Non-pigmented ciliary epithelial cell (primary cell): Measurements from ENCODE around the gene SPATA9.

Experiments
- DNase-seq: peaks from one replicate; pipeline ENCODE4 v3.0.0-alpha.2; 2010; ENCODE audit warnings: low read depth

SPATA9 gene

DNA sequence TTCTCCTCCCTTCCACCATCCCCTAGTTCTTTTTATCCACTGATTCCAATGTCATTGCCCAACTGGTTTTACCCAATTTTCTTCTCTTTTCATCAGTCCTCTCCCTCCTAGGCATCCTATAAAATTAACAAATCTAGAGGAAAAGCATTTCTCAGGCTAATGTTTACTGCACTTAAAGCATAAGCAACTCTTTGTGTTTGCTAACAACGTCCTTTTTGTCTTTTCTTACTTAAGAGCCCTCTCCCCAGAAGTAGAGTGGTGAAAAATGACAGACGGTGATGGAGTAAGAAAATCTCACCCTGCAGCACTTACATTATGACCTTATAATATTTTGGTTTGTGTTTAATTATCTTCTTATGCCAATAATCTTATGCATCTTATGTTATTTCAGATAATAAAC is 1.6 kb upstream of the SPATA9 start:
- DNase-seq: no peak

DNA sequence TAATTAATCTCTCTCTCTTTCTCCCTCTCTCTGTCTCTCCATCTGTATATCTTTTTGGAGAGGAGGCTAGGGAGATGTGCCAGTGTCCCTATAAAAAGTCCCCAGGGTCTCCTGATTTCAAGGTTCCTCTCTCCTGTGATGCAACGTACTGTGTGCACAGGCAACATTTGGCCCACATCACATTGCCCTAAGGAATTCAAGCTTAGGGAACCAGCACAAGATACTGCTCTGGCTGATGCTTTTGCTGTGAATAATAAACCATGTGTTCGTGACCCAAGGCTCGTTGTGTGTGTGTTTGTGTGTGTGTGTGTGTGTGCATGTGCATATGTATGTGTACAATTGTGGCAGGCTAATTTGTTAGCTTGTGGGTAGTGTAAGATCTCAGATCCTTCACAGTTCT is 9.7 kb downstream of the SPATA9 start:
- DNase-seq: no peak

DNA sequence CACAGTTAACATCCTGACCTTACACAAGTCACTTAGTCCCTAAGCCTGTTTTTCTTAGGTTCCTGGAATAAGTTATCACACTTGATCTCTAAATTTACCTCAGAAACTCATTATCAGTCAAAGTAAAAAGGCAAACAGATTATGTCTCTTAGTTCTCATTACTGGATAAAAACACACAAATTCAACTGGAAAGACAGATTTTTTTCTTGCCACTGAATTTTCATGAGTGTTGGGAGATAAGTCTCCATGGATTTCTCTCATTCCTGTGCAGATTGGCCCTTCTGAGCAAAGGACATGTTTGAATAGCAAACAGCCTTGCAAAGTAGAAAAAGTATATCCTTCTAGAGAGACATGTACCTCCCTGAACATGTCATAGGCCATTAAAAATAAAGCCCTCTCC is 10.2 kb downstream of the SPATA9 start:
- DNase-seq: no peak

- no peak for DNase-seq
Observed at GRCh38 chr5:95671826-95672225, 11.0 kb downstream of the SPATA9 start.

GRCh38 chr5:95670568-95670967 is 12.2 kb downstream of the SPATA9 start:
- DNase-seq: no peak

DNA sequence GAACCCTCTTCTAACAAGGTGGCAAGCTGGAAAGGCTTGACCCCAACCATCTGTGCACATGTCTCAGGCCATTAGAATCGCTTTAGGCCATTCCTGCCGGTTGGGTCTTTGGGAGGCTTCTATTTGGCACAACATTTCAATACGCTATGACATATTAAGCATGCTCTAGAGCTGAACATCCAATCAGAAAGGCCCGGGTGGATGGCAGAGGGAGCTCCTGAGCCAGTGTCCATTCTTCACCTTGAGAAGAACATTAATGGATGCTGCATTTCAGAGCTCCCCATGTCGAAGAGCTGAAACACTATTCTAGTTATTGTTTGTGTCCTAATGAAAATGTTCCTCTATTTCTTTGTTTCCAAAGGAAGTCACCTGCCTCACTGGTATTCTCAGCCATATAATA is 12.8 kb downstream of the SPATA9 start:
- DNase-seq: no peak

- peak; percentile 98 for DNase-seq
Observed at GRCh38 chr5:95669540-95669939, 13.3 kb downstream of the SPATA9 start.

GRCh38 chr5:95668728-95669127 is 14.1 kb downstream of the SPATA9 start:
- DNase-seq: no peak

DNA sequence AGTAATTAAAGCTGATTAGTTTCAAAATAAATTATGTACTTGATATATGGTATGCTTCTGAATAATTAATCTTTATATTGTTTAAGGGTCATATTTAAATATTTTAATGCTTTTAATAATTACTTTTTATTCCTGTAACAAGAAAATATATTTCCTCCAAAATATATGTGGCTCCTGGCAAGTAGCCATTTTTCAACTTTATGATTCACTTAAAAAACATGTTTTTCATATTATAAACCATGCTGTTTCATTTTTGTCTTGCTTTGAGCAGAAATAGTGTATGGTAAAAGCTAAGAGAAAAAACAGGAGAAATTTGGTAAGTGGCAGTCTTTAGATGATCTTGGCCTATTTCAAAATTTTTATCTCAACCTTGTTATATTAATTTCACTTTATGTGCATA is 14.6 kb downstream of the SPATA9 start:
- DNase-seq: no peak

GRCh38 chr5:95667678-95668077 is 15.1 kb downstream of the SPATA9 start:
- DNase-seq: no peak

DNA sequence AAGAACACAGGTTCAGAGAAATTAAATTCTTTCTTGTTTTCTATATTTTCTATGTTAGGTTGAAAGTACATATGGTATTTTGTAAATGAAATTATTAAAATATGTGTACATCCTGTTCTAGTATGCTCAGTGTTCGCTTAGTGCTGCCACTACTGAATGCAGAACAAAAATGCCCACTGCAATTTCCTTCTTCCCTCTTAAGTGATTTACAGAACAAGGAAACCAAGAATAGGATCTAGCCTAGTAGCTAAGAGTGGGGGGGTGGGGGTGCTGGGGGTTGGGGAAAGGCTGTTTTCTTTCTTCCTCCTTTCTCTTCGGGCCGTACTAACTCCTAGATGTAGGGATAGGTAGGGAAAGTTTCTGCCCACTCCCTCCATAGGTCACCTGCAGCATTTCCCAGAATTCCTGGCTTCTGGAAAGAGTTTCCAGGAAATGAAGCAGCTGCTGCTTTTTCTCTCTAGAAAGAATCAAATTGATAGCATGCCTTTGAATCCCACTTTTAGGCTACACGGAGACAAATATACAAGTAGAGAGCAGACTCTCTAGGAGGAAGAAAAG is 15.7 kb downstream of the SPATA9 start:
- DNase-seq: no peak

DNA sequence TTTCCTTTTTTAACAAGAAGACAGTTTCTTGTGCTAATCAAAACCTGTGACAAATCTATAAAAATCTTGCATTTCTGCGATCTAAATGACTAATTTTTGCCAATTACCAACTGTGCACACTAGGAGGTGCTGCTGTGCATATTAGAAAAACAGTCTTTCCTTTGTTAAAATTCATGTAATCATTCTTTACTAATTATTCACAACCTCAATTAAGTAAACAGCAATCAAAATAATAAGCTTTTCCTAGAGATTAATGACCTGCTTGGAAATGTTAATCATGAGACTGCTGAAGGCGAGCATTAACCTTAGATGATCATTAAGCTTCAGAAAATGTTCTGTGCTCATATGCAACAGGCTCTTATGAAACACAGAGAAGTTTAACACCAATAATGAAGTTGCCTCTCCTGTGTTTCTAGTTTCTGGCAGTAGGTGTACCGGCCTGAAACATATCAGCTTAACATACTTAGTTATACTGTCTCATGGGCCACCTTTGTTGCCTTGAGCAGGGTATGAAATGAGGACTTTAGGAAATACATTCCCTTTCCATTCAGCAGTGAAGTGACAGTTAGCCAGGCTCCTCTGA is 18.5 kb downstream of the SPATA9 start:
- no peak for DNase-seq

- DNase-seq: no peak
Observed at GRCh38 chr5:95662946-95663345, 19.8 kb downstream of the SPATA9 start.

- no peak for DNase-seq
Observed at GRCh38 chr5:95660060-95660459, 22.7 kb downstream of the SPATA9 start.

GRCh38 chr5:95655575-95655974 is 27.2 kb downstream of the SPATA9 start:
- no peak for DNase-seq

GRCh38 chr5:95654196-95654595 is 28.6 kb downstream of the SPATA9 start:
- DNase-seq: no peak

- no peak for DNase-seq
Observed at GRCh38 chr5:95652849-95653248, 29.9 kb downstream of the SPATA9 start.

- no peak for DNase-seq
Observed at GRCh38 chr5:95649842-95650620, 32.8 kb downstream of the SPATA9 start.

GRCh38 chr5:95649274-95649673 is 33.5 kb downstream of the SPATA9 start:
- DNase-seq: no peak

DNA sequence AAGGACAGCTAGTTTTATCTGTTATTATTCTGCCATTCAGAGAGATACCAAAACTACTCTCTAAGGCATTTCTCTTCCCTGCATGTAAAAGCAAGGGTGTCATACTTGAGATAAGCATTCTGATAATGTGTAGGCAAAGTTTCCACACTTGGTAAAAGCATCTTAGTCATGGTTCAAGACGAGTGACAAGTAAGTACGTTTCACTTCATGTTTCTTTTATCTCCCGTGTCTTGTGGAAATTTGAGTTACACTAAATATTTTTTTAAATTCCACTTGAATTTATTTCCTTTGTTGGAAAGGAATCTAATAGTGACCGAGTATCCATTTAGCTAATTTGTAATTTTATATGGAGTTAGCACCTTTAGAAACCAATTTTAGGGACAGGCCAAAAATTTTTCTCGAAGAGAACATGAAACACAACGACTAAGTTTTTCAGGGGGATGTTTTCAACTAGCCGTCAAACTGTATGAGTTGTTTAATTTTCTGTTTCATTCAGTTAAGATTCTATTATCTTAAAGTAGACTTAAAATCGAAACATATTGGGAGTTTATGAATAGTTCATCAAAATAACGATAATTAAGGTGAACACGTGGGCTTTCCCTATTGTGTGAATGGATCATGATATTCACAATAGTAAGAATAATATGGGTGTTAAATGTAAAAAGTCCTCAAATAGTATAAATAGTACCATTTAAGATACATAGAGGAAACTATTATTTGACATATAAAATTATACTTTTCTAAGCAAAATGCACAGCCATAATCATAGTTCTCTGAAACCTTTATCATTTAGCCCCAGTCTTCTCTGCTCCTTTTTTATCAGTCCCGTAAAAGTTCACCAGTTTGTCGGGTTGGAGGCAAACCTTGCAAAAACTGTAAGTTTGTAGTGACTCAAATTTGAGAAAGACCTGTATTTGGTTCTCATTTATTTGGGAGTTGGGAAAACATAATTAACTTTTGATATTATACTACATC is 34.6 kb downstream of the SPATA9 start:
- no peak for DNase-seq

DNA sequence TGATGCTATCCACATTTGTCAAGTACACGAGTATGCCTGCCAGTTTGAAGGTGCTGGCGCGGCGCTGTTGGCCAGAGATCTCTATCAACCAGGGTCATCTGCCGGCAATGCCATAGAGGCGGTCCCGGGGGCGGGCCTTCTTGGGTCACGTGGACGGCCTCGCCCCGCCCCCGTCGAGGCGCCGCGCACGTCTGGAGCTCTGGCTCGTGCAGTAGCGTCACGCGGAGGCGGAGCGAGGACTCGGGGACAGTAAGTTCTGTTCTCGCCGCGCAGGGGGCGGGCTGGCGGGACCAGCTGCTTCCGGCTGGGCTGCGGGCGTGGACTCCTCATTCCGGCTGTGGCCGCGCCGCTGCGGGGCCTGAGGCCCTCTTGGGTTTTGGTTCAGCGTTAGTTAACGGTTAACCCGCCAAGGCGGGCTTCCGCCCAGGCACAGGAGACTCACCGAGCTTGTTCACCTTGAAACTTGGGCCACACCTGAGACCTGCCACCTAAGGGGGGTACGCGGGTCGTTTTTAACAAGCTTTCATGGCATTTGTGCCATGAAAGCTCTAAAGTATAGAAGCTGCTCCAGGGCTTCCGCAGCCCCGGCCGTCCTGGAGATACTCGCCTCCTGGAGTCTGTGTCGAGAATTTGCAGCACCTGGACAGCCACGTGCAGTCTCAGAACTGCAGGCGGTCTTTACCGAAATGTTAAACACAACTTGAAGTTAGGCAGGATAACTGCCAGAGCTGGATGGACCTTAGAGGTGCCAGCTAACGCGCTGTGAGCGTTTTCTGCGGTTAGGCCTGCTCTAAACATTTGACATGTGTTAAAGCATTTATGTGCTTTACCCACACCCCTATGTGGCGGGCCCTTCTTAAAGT is 36.0 kb downstream of the SPATA9 start, which contains the start of gene RFESD:
RFESD (plus strand) TSS at position 209 of the 863 bp plus-strand sequence. CDS start 5,495 bp downstream, outside the sequence.
- peak; percentile 86 for DNase-seq
